ENCODE results near the gene MTHFD1. TPM values are rescaled to one million over a fixed set of nuclear protein-coding genes. Genes with fewer than 3 reads are reported as not detected.

The MTHFD1 gene
- polyA plus RNA-seq (2012; ENCODE audit: insufficient read length, low read depth): 49.1 TPM

DNA sequence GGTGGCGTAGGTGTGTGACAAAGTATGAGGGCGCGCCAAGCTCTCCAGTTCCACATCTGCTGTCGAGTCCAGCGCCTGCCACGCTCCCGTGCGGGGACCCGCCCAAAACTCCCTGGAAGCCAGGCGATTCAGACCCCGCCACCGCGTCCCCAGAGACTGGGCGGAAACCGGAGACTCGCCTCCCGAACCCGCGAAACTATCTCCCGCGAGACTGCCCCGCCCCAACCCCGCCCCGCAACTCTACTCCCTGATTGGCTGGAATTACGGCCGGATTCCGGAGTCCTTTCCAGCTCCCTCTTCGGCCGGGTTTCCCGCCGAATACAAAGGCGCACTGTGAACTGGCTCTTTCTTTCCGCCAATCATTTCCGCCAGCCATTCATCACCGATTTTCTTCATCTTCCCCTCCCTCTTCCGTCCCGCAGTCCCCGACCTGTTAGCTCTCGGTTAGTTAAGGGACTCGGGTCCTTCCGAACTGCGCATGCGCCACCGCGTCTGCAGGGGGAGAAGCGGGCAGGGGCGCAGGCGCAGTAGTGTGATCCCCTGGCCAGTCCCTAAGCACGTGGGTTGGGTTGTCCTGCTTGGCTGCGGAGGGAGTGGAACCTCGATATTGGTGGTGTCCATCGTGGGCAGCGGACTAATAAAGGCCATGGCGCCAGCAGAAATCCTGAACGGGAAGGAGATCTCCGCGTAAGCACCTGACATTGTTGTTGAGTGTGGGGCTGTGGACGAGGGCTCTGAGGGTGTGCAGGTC is at the start of gene MTHFD1:
Gene MTHFD1 (plus strand): TSS at position 572 of the 751 bp plus-strand sequence. CDS start 75 bp downstream, at position 647.
- TF ChIP-seq FOXP2 (optimal IDR thresholded peaks at IDR 0.05; ENCODE audit: borderline replicate concordance, extremely low read depth, extremely low read length, insufficient read depth) (no peak), POLR2AphosphoS5 (IDR thresholded peaks at IDR 0.05; ENCODE audit: low read depth, low read length) (0 out of 2 replicates have a peak, but pooled peaks have one; percentile 37), TAF1 (IDR thresholded peaks at IDR 0.05; ENCODE audit: borderline replicate concordance, insufficient read depth, low read length) (peak; percentile 39; the same call in 1 of the 2 replicates)

DNA sequence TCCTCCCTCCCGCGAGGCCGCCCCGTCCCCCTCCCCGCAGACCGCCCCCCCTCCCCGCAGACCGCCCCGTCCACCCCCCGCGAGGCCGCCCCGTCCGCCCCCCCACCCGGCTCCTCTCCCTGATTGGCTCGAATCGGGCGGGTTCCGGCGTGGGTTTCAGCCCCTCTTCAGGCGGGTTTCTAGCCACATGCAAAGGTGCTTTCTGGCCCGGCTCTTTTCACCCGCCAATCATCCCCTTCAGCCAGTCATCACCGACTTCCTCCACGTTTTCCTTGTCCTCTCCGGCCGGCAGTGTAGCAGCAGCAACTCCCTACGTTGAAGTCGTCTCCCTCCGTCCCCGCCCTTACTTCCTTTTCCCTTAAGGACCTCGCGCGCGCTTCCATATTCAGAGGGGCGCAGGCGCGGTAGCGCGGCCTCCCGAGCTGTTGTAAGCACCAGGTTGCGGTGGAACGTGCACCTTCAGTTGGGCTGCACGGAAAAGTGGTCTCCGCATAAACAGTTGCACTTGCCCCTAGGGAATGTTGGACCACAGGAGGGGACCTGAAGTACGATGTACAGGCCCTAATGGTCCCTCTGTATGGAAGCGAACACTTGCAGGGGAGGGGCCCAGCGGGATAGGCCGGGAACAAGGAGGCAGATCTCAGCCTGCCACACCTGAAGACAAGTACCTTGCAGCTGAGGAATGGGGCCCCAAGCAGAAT is 49.4 kb upstream of the MTHFD1 start:
- TF ChIP-seq FOXP2 (optimal IDR thresholded peaks at IDR 0.05; ENCODE audit: borderline replicate concordance, extremely low read depth, extremely low read length, insufficient read depth) (no peak), SIN3A (IDR thresholded peaks at IDR 0.05; ENCODE audit: borderline replicate concordance, insufficient read depth, low read length) (no peak), TAF1 (IDR thresholded peaks at IDR 0.05; ENCODE audit: borderline replicate concordance, insufficient read depth, low read length) (peak; percentile 26; the same call in 1 of the 2 replicates), POLR2AphosphoS5 (IDR thresholded peaks at IDR 0.05; ENCODE audit: low read depth, low read length) (peak; percentile 85)
- TF ChIP-seq, protein P1, sequence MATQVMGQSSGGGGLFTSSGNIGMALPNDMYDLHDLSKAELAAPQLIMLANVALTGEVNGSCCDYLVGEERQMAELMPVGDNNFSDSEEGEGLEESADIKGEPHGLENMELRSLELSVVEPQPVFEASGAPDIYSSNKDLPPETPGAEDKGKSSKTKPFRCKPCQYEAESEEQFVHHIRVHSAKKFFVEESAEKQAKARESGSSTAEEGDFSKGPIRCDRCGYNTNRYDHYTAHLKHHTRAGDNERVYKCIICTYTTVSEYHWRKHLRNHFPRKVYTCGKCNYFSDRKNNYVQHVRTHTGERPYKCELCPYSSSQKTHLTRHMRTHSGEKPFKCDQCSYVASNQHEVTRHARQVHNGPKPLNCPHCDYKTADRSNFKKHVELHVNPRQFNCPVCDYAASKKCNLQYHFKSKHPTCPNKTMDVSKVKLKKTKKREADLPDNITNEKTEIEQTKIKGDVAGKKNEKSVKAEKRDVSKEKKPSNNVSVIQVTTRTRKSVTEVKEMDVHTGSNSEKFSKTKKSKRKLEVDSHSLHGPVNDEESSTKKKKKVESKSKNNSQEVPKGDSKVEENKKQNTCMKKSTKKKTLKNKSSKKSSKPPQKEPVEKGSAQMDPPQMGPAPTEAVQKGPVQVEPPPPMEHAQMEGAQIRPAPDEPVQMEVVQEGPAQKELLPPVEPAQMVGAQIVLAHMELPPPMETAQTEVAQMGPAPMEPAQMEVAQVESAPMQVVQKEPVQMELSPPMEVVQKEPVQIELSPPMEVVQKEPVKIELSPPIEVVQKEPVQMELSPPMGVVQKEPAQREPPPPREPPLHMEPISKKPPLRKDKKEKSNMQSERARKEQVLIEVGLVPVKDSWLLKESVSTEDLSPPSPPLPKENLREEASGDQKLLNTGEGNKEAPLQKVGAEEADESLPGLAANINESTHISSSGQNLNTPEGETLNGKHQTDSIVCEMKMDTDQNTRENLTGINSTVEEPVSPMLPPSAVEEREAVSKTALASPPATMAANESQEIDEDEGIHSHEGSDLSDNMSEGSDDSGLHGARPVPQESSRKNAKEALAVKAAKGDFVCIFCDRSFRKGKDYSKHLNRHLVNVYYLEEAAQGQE (IDR thresholded peaks at IDR 0.05; ENCODE audit: insufficient read depth in 1 of 2, low read depth in 2 of 2, low read length in 2 of 2): no peak

DNA sequence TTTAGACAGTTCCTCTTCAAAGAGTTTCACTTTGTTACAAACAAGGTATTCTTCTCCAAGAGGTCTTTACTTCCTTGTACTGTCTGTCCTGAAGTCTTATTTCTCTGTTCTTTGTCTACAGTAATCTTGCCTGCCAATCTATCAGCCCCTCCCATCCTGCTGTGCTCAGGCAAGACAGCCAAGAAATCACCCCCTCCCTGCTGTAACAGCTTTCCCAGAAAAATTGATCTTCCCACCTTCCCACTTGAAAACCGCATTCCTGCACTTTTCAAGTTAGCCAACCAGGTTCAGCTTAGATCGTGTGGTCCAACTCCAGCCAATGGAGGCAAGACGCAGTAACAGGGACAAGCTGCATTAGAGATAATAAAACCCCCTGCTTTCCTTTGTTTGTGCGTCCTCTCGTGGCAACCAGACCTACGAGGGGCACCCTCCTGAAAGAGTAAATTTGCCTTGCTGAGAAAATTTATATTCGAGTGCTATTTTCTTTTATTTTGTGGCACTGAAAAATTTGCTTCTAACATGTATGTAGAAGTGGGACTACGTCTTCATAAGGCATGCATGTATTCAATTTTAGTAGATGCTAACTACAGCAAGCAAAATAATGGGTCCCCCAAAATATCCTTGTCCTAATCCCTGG is 47.5 kb upstream of the MTHFD1 start:
- TF ChIP-seq, protein P1 (IDR thresholded peaks at IDR 0.05; ENCODE audit: insufficient read depth in 1 of 2, low read depth in 2 of 2, low read length in 2 of 2): no peak
- TF ChIP-seq POLR2AphosphoS5 (IDR thresholded peaks at IDR 0.05; ENCODE audit: low read depth, low read length) (no peak), SIN3A (IDR thresholded peaks at IDR 0.05; ENCODE audit: borderline replicate concordance, insufficient read depth, low read length) (no peak), TAF1 (IDR thresholded peaks at IDR 0.05; ENCODE audit: borderline replicate concordance, insufficient read depth, low read length) (no peak), FOXP2 (optimal IDR thresholded peaks at IDR 0.05; ENCODE audit: borderline replicate concordance, extremely low read depth, extremely low read length, insufficient read depth) (no peak)

DNA sequence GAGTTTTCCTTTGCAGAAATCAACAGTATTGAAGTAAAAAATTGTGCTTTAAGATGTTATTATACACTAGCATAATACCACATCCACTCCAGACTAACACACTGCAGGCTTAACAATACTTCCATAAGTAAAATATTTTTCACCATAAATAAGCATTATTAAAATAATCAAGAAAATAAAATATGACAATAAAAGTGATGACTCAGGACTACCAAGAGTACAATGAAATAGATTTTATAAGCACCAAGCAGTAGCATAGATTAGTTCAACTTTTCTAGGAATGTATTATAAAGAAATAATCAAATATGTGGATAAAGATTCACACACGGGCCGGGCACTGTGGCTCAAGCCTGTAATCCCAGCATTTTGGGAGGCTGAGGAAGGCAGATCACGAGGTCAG is 40.4 kb upstream of the MTHFD1 start:
- no peak for TF ChIP-seq SIN3A (IDR thresholded peaks at IDR 0.05; ENCODE audit: borderline replicate concordance, insufficient read depth, low read length)
- TF ChIP-seq TAF1 (IDR thresholded peaks at IDR 0.05; ENCODE audit: borderline replicate concordance, insufficient read depth, low read length): no peak

DNA sequence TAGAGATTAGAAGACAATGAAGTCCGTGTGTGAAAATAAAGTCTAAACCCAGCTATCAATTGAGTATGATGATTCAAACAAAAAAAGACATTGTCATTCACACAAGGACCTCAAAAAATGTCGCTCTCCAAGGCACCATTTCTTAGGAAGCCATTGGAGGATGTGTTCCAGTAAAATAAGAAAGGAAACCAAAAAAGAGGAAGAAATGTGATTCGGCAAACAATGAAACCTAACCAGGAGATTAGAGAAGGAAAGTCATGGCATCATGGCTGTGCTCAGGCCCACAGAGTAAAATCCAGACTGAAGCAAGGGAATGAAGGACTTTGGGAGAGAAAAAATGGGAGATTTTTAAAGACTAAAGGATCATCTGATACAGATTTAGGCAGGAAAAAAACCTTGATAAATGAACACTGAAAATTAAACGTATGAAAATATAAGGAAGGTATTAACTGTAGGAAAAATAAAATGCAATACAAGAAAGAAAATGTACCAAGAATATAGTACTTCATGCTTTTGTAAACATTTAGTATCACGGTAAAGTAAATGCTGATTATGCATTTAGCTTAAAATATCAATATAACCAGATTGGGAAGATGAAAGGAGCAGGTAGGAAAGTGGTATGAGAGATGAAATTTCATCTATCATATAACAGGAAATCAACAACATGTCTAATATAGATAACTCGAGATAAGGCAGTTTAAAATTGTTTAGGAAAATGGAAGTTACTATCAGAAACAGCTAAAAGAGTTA is 38.2 kb upstream of the MTHFD1 start:
- TF ChIP-seq POLR2AphosphoS5 (IDR thresholded peaks at IDR 0.05; ENCODE audit: low read depth, low read length) (no peak), SIN3A (IDR thresholded peaks at IDR 0.05; ENCODE audit: borderline replicate concordance, insufficient read depth, low read length) (no peak), FOXP2 (optimal IDR thresholded peaks at IDR 0.05; ENCODE audit: borderline replicate concordance, extremely low read depth, extremely low read length, insufficient read depth) (no peak), TAF1 (IDR thresholded peaks at IDR 0.05; ENCODE audit: borderline replicate concordance, insufficient read depth, low read length) (no peak)
- TF ChIP-seq, protein P1 (IDR thresholded peaks at IDR 0.05; ENCODE audit: insufficient read depth in 1 of 2, low read depth in 2 of 2, low read length in 2 of 2): no peak
